GM12864 (cell line): ENCODE data around the gene NPW.

ENCODE experiments used
- DNase-seq: peaks from one replicate; pipeline ENCODE4 v3.0.0-alpha.2; 2011; ENCODE audit warnings: low read depth
- H3K4me3 ChIP-seq: 2 replicates; pipeline ENCODE4 v1.5.1; 2011; ENCODE audit warnings: mild to moderate bottlenecking, low read depth, low read length, control low read depth
- TF ChIP-seq, protein P1 (sequence below): IDR thresholded peaks from 2 replicates; pipeline ENCODE4 v1.5.1; 2011; ENCODE audit warnings: low read depth, mild to moderate bottlenecking, moderate library complexity, low read length, control low read depth, inconsistent platforms; ENCODE audit errors: missing control alignments

NPW gene

DNA sequence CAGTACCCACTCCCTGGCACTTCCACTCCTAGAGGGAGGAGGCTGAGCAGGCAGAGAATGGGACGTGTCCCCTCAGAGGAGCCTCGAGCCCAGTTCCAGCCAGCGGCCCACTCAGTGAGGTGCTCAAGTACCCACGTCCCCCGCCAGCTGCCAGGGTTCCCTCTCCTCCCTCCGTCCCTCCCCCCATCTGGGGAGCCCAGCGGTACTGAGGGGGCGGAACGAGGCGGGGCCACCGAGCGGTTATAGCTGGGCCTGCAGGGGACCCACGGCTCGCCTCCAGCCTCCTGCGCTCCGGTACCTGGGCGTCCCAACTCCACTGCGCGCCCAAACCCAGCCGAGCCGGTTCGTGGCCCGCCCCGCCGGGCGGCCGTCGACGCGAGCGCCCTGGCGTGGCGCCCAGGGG is at the start of gene NPW:
TSS of gene NPW (plus strand) at position 268 of the 403 bp plus-strand sequence.
- no peak within 1 kb of the TSS for H3K4me3 ChIP-seq
- no peak for DNase-seq
- TF ChIP-seq, protein P1, sequence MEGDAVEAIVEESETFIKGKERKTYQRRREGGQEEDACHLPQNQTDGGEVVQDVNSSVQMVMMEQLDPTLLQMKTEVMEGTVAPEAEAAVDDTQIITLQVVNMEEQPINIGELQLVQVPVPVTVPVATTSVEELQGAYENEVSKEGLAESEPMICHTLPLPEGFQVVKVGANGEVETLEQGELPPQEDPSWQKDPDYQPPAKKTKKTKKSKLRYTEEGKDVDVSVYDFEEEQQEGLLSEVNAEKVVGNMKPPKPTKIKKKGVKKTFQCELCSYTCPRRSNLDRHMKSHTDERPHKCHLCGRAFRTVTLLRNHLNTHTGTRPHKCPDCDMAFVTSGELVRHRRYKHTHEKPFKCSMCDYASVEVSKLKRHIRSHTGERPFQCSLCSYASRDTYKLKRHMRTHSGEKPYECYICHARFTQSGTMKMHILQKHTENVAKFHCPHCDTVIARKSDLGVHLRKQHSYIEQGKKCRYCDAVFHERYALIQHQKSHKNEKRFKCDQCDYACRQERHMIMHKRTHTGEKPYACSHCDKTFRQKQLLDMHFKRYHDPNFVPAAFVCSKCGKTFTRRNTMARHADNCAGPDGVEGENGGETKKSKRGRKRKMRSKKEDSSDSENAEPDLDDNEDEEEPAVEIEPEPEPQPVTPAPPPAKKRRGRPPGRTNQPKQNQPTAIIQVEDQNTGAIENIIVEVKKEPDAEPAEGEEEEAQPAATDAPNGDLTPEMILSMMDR: no peak

DNA sequence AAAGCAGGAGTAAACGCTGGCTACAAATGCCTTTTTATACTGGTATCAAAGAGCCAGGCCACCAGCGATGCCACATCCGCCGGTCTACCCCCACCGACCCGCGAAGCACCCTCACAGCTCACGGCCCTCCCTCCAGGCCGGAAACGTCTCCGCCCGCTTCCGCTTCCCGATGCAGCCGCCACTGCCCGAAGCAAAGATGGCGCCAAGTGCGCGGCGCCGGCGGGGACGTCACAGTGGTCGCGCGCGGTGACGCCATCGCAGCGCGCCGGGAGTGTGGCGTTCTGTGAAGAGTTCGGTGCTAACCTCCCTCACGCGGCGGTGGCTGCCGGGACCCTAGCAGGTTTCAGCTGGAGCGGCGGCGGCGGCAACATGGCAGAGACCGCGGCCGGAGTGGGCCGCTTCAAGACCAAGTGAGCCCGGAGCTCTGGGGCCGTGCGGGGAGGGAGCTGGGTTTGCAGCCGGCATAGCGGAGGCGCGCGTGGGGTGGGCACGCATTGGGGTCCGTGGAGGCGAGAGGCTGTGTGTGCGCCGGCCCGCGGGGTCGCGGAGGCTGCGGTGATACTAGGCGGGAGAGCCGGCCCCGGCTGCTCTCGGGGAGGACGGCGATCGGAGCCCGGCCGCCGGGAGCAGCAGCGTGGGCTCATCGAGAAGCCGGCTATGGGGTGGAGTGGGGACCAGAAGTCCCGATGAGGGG is 47.6 kb upstream of the NPW start, which contains the start of gene TBL3:
TSS of gene TBL3 (plus strand) at position 258 of the 694 bp plus-strand sequence. CDS start at position 370, 112 bp downstream.
- peak; percentile 75 for DNase-seq
- TF ChIP-seq, protein P1: no peak
- peak within 1 kb of the TSS; percentile 92 for H3K4me3 ChIP-seq

DNA sequence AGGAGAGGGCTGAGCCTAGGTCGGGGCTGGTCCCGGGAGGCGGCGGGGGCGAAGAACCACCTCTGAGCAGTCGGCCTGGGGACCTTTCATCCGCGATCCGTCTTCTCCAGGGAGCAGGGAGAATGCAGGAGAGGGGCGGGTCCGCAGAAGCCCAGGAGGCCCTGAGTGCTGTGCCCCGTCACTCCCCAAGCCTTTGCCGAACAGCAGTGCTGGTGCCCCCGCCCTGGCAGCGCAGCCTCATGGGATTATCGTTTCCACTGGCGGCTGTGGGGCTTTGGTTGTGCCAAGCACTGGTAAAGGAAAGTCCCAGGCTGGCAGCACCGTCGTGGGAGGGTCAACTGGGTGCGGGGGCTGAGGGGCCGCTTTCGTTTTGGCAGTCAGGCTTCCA is 47.1 kb upstream of the NPW start:
- no peak for DNase-seq
- peak overlapping the region; percentile 92 for H3K4me3 ChIP-seq
- TF ChIP-seq, protein P1: no peak

DNA sequence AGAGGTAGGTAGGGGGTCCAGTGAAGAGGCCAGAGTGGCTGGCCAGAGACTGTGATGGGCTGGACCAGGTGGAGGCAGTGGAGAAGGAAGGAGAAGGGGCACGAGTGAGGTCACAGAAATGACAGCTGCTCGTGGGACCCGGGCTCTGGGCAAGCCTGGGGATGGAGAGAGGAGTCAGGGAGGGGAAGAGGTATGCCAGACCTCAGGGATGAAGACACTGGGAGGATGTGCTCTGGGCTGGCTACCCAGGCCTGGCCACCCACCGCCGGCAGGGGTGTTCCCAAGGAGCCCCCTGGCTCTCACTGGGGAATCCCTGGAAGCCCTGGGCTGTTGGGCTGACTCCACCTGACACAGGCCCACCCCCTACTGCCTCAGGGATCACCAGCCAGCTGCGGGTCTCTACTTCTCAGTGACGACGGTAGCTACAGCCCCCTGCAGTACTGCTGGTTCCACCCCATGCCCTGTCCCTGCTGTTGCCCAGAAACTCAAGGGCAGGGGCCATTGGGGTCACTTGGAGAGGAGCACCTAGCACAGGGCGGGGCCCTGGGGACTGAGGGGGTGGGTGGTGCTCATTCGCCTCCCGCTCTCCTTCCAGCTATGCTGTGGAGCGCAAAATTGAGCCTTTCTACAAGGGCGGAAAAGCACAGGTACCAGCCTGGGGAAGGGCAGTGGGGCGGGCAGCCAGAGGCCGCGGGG is 46.0 kb upstream of the NPW start:
- TF ChIP-seq, protein P1: no peak

DNA sequence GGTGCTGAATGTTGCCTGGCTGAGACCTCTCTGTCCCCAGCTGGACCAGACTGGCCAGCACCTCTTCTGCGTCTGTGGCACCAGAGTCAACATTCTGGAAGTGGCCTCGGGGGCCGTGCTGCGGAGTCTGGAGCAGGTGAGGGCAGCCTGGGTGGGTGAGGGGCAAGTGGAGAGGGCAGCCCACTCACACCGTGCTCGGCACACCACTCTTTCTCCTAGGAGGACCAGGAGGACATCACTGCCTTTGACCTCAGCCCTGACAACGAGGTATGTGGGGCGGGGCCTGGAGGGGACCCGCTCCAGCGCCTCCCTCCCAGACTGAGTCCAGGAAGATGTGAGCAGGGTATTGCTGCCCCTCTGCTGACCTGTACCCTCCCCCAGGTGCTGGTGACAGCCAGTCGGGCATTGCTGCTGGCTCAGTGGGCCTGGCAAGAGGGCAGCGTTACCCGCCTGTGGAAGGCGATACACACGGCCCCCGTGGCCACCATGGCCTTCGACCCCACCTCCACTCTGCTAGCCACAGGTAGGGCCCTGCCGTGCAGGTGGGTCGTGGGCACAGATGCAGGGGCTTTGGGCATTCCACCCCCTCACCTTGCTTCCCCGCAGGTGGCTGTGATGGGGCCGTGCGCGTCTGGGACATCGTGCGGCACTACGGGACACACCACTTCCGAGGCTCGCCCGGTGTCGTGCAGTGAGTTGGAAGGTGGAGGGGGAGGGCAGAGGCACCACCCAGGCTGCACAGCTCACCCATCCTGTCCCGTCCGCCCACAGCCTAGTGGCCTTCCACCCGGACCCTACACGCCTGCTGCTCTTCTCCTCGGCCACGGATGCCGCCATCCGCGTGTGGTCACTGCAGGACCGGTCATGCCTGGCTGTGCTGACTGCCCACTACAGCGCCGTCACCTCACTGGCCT is 45.2 kb upstream of the NPW start:
- no peak overlapping the region for H3K4me3 ChIP-seq
- no peak for DNase-seq
- TF ChIP-seq, protein P1: no peak

More for the DNA sequence above, 46.0 kb upstream of the NPW start:
- H3K4me3 ChIP-seq: no peak overlapping the region
- DNase-seq: no peak

DNA sequence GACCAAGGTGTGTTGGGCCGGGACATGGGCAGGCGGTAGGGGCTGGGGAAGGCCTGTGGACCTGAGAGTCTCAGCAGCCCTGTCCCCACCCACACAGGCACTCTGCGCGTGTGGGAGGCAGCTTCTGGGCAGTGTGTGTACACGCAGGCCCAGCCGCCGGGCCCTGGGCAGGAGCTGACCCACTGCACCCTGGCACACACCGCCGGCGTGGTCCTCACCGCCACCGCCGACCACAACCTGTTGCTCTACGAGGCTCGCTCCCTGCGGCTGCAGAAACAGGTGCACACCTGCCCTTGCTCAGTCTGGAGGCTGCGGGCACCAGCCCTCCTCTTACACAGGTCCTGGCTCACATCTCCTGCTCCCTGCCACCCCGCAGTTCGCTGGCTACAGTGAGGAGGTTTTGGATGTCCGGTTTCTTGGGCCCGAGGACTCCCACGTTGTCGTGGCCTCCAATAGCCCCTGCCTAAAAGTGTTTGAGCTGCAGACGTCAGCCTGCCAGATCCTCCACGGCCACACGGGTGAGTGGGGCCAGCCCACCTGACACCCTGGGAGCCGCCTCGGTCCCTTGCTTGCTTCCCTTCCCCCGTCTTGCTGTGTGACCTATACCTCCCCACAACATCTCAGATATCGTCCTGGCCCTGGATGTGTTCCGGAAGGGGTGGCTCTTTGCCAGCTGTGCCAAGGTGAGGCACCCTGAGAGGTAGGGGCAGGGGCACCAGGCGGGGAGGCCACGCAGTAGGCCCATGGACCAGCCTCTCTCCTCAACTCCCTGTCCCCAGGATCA is 44.0 kb upstream of the NPW start:
- no peak overlapping the region for H3K4me3 ChIP-seq
- no peak for DNase-seq
- TF ChIP-seq, protein P1: no peak
